ENCODE results near the gene ELFN2. TPM values are rescaled to one million over a fixed set of nuclear protein-coding genes. Genes with fewer than 3 reads are reported as not detected.

ELFN2 gene
- total and polyA plus RNA-seq, 9 donors: 0.01 to 0.05 (median 0.03) TPM; not detected in 5

- intact Hi-C loops (cut with DNase I): no loop called here
- no peaks in the 10 kb centered on the region for H3K36me3 ChIP-seq
- no peak for DNase-seq
- no peak overlapping the region for H3K27ac ChIP-seq
- TF ChIP-seq CTCF (IDR thresholded peaks at IDR 0.05) (no peak), EP300 (IDR thresholded peaks at IDR 0.05) (no peak), POLR2A (IDR thresholded peaks at IDR 0.05) (no peak)
- no peaks in the 10 kb centered on the region for H3K4me1 ChIP-seq (ENCODE audit: insufficient read depth)
- no peaks in the 10 kb centered on the region for H3K27me3 ChIP-seq
- no peaks in the 10 kb centered on the region for H3K9me3 ChIP-seq
- 60 to 63% (median 61%) methylated on average over 17 of the region's 17 CpGs for WGBS, 3 donors
- no peak overlapping the region for H3K4me3 ChIP-seq
These were observed 20.6 kb downstream of the ELFN2 start for GRCh38 chr22:37406441-37407235.

GRCh38 chr22:37404091-37404490 lies 23.2 kb downstream of the ELFN2 start:
- H3K27me3 ChIP-seq: no peaks in the 10 kb centered on the region
- TF ChIP-seq POLR2A (IDR thresholded peaks at IDR 0.05) (no peak), EP300 (IDR thresholded peaks at IDR 0.05) (no peak), CTCF (IDR thresholded peaks at IDR 0.05) (no peak)
- 60 to 73% (median 61%) methylated on average over 11 of the region's 11 CpGs for WGBS, 3 donors

GRCh38 chr22:37403267-37403960 lies 23.9 kb downstream of the ELFN2 start:
- Histone ChIP-seq H3K27ac (no peak overlapping the region), H3K27me3 (no peaks in the 10 kb centered on the region), H3K36me3 (no peaks in the 10 kb centered on the region), H3K4me1 (ENCODE audit: insufficient read depth) (no peaks in the 10 kb centered on the region), H3K4me3 (no peak overlapping the region), H3K9me3 (no peaks in the 10 kb centered on the region)
- intact Hi-C loops (cut with DNase I): no loop called here
- TF ChIP-seq EP300 (IDR thresholded peaks at IDR 0.05) (no peak), POLR2A (IDR thresholded peaks at IDR 0.05) (no peak), CTCF (IDR thresholded peaks at IDR 0.05) (no peak)
- no peak for DNase-seq
- 31 to 43% (median 41%) methylated on average over 25 to 26 of the region's 26 CpGs for WGBS, 3 donors

More at GRCh38 chr22:37404091-37404490, 23.2 kb downstream of the ELFN2 start:
- H3K4me3 ChIP-seq: no peak overlapping the region
- H3K36me3 ChIP-seq: no peaks in the 10 kb centered on the region
- no peak overlapping the region for H3K27ac ChIP-seq
- no peaks in the 10 kb centered on the region for H3K9me3 ChIP-seq
- intact Hi-C loops (cut with DNase I): no loop called here
- DNase-seq: no peak
- H3K4me1 ChIP-seq (ENCODE audit: insufficient read depth): no peaks in the 10 kb centered on the region

- no peaks in the 10 kb centered on the region for H3K27me3 ChIP-seq
- no peak overlapping the region for H3K27ac ChIP-seq
- intact Hi-C loops (cut with DNase I): no loop called here
- no peak for DNase-seq
- no peaks in the 10 kb centered on the region for H3K4me1 ChIP-seq (ENCODE audit: insufficient read depth)
- H3K4me3 ChIP-seq: no peak overlapping the region
- TF ChIP-seq EP300 (IDR thresholded peaks at IDR 0.05) (no peak), CTCF (IDR thresholded peaks at IDR 0.05) (no peak), POLR2A (IDR thresholded peaks at IDR 0.05) (no peak)
- 57 to 60% (median 58%) methylated on average over 10 of the region's 10 CpGs for WGBS, 3 donors
- H3K9me3 ChIP-seq: no peaks in the 10 kb centered on the region
- H3K36me3 ChIP-seq: no peaks in the 10 kb centered on the region
These were observed 25.1 kb downstream of the ELFN2 start for GRCh38 chr22:37402184-37402506.
